H1 (cell line): ENCODE results near the gene INAFM1. TPM values are rescaled to one million over a fixed set of nuclear protein-coding genes. Genes with fewer than 3 reads are reported as not detected.

Experiments
- CTCF ChIA-PET: fragments of 300-600 bp; sonication (Branson Sonifier 250); formaldehyde crosslinking; loops from one replicate; lab custom pipeline; 2021; ENCODE audit not compliant: partially characterized antibody; lab: Charles Lee
- POLR2A ChIA-PET: fragments of 300-600 bp; sonication (Branson Sonifier 250); formaldehyde crosslinking; loops from one replicate; lab custom pipeline; 2021; ENCODE audit warnings: inconsistent platforms; ENCODE audit not compliant: partially characterized antibody; lab: Charles Lee
- DNase-seq, 2 experiments: peaks; one replicate each; pipeline versions ENCODE4 v3.0.0 to v3.0.0-alpha.2; 2010 to 2022; ENCODE audit warnings: low spot score in 2 of 2, low read depth in 1 of 2, mixed read lengths in 1 of 2
- FAIRE-seq: peaks from 2 replicates; lab custom pipeline; 2011; peaks lifted over from hg19 to GRCh38; lab: Jason Lieb, UNC
- H2AFZ ChIP-seq: 2 replicates; pipeline ENCODE4 v1.8.1; 2012; ENCODE audit warnings: low read length, inconsistent platforms
- H2AK5ac ChIP-seq: 2 replicates; pipeline ENCODE4 v1.6.1; 2013; ENCODE audit warnings: low read depth, low read length
- H2BK120ac ChIP-seq: replicated peaks from 2 replicates; pipeline ENCODE3; 2013; ENCODE audit warnings: low read depth, low read length, inconsistent platforms
- H2BK12ac ChIP-seq: 2 replicates; pipeline ENCODE4 v1.6.1; 2013; ENCODE audit warnings: low read depth, low read length
- H2BK15ac ChIP-seq: 2 replicates; pipeline ENCODE4 v1.6.1; 2013; ENCODE audit warnings: low read length
- H2BK20ac ChIP-seq: 2 replicates; pipeline ENCODE4 v1.6.1; 2013; ENCODE audit warnings: low read length
- H2BK5ac ChIP-seq: 2 replicates; pipeline ENCODE4 v1.6.1; 2013; ENCODE audit warnings: low read depth, low read length
- H3K14ac ChIP-seq: 2 replicates; pipeline ENCODE4 v1.6.1; 2013; ENCODE audit warnings: inconsistent platforms; ENCODE audit not compliant: insufficient read length
- H3K18ac ChIP-seq: 2 replicates; pipeline ENCODE4 v1.6.1; 2013; ENCODE audit warnings: low read length; ENCODE audit errors: extremely low read depth
- H3K23ac ChIP-seq: 2 replicates; pipeline ENCODE4 v1.6.1; 2013; ENCODE audit warnings: inconsistent platforms; ENCODE audit not compliant: insufficient read length
- H3K23me2 ChIP-seq: 2 replicates; pipeline ENCODE4 v1.6.1; 2013; ENCODE audit warnings: low read depth, low read length
- H3K27ac ChIP-seq: 2 replicates; pipeline ENCODE4 v1.6.1; 2011; ENCODE audit warnings: low read depth, low read length, inconsistent platforms
- H3K27me3 ChIP-seq, 4 experiments: replicated peaks in 1 of 4; 1 replicate in 1 of 4; 2 replicates in 3 of 4; pipeline versions ENCODE4 v1.6.1 to v1.8.1; 2011 to 2013; ENCODE audit warnings: low read length in 3 of 4, mild to moderate bottlenecking in 3 of 4, inconsistent platforms in 2 of 4, mixed read lengths in 2 of 4, moderate library complexity in 1 of 4; ENCODE audit not compliant: control insufficient read depth in 3 of 4, insufficient read depth in 3 of 4; ENCODE audit errors: extremely low read depth in 1 of 4
- H3K36me3 ChIP-seq, 4 experiments: 2 replicates each; pipeline versions ENCODE4 v1.6.1 to v1.8.1; 2011 to 2013; ENCODE audit warnings: mild to moderate bottlenecking in 4 of 4, low read length in 3 of 4, moderate library complexity in 2 of 4, control low read depth in 1 of 4, inconsistent platforms in 1 of 4; ENCODE audit not compliant: insufficient read depth in 4 of 4, control insufficient read depth in 2 of 4
- H3K4ac ChIP-seq: replicated peaks from 2 replicates; pipeline ENCODE3; 2013; ENCODE audit warnings: low read length, low read depth, mixed read lengths, inconsistent platforms; ENCODE audit not compliant: insufficient read length
- H3K4me1 ChIP-seq, 4 experiments: replicated peaks in 1 of 4; 1 replicate in 1 of 4; 2 replicates in 3 of 4; pipeline versions ENCODE4 v1.6.1 to v1.8.1; 2011 to 2013; ENCODE audit warnings: low read length in 3 of 4, inconsistent platforms in 2 of 4, mixed read lengths in 1 of 4; ENCODE audit not compliant: insufficient read depth in 4 of 4, control insufficient read depth in 3 of 4
- H3K4me2 ChIP-seq, 2 experiments: 2 replicates each; pipeline versions ENCODE4 v1.6.1 to v1.8.1; 2011 to 2013; ENCODE audit warnings: low read depth in 2 of 2, low read length in 2 of 2, control low read depth in 1 of 2, inconsistent platforms in 1 of 2, mild to moderate bottlenecking in 1 of 2; ENCODE audit not compliant: insufficient read depth in 1 of 2
- H3K4me3 ChIP-seq, 4 experiments: fragments of 200-600, 300-600 bp in 1 of 4; sonication (generic), shearing (Covaris generic), sonication (Bioruptor Twin) in 1 of 4; 2 replicates each; pipeline versions ENCODE4 v1.5.1 to v1.8.1; 2011 to 2016; ENCODE audit warnings: low read length in 4 of 4, low read depth in 3 of 4, control low read depth in 2 of 4, inconsistent platforms in 2 of 4, mild to moderate bottlenecking in 2 of 4, mixed read lengths in 1 of 4, moderate library complexity in 1 of 4; ENCODE audit not compliant: insufficient read depth in 2 of 4; ENCODE audit errors: extremely low read depth in 1 of 4
- H3K56ac ChIP-seq: replicated peaks from 2 replicates; pipeline ENCODE3; 2013; ENCODE audit warnings: low read depth, mild to moderate bottlenecking, mixed read lengths, low read length, inconsistent platforms; ENCODE audit not compliant: insufficient read length
- H3K79me1 ChIP-seq: 2 replicates; pipeline ENCODE4 v1.6.1; 2013; ENCODE audit warnings: low read depth, low read length, control low read depth
- H3K79me2 ChIP-seq, 2 experiments: 2 replicates each; pipeline versions ENCODE4 v1.6.1 to v1.8.1; 2012 to 2013; ENCODE audit warnings: low read length in 2 of 2, mild to moderate bottlenecking in 2 of 2, inconsistent platforms in 1 of 2; ENCODE audit not compliant: insufficient read depth in 2 of 2, control insufficient read depth in 1 of 2
- H3K9ac ChIP-seq, 4 experiments: replicated peaks in 1 of 4; 1 replicate in 1 of 4; 2 replicates in 3 of 4; pipeline versions ENCODE4 v1.6.1 to v1.8.1; 2011 to 2013; ENCODE audit warnings: low read depth in 3 of 4, low read length in 3 of 4, control low read depth in 2 of 4, mild to moderate bottlenecking in 2 of 4, moderate library complexity in 2 of 4, inconsistent platforms in 1 of 4; ENCODE audit errors: extremely low read depth in 1 of 4
- H3K9me3 ChIP-seq, 2 experiments: 2 replicates each; pipeline versions ENCODE4 v1.6.1 to v1.8.1; 2012 to 2013; ENCODE audit warnings: mild to moderate bottlenecking in 2 of 2, moderate library complexity in 2 of 2, control low read depth in 1 of 2, inconsistent platforms in 1 of 2, low read depth in 1 of 2, low read length in 1 of 2, mixed read lengths in 1 of 2; ENCODE audit not compliant: insufficient read depth in 2 of 2
- H4K20me1 ChIP-seq, 2 experiments: replicated peaks in 1 of 2; 2 replicates each; pipeline versions ENCODE3 to v1.8.1; 2011 to 2013; ENCODE audit warnings: inconsistent platforms in 2 of 2, low read length in 2 of 2, mild to moderate bottlenecking in 1 of 2; ENCODE audit not compliant: insufficient read depth in 2 of 2, control insufficient read depth in 1 of 2
- H4K5ac ChIP-seq: 2 replicates; pipeline ENCODE4 v1.6.1; 2013; ENCODE audit warnings: low read length, low read depth, mixed read lengths, inconsistent platforms; ENCODE audit not compliant: insufficient read length
- H4K8ac ChIP-seq: 2 replicates; pipeline ENCODE4 v1.8.0; 2013; ENCODE audit warnings: mild to moderate bottlenecking, moderate library complexity, low read length, inconsistent platforms; ENCODE audit not compliant: insufficient read depth; ENCODE audit errors: extremely low read depth
- H4K91ac ChIP-seq: replicated peaks from 2 replicates; pipeline ENCODE3; 2013; ENCODE audit warnings: low read length, mixed read lengths, inconsistent platforms; ENCODE audit not compliant: insufficient read length
- CEBPB ChIP-seq: IDR thresholded peaks from 2 replicates; pipeline ENCODE4 v1.6.1; 2012; ENCODE audit warnings: low read depth, low read length
- WGBS, 2 experiments: shearing (Covaris generic) in 1 of 2; methylation state at CpG; one replicate each; pipeline versions ENCODE4 v1.1.6 to v1.1.7; 2013 to 2015; ENCODE audit warnings: low lambda C conversion rate in 2 of 2, mixed read lengths in 2 of 2, inconsistent platforms in 1 of 2, low coverage in 1 of 2, missing lambda C conversion rate in 1 of 2; ENCODE audit not compliant: insufficient replicate concordance in 2 of 2, insufficient coverage in 1 of 2, insufficient read length in 1 of 2; ENCODE audit errors: extremely low coverage in 1 of 2, missing lambda C conversion rate in 1 of 2; 5-methylcytosine and 5-hydroxymethylcytosine counted together
- polyA plus RNA-seq, 7 experiments: library from polyadenylated mRNA; depleted of rRNA in 3 of 7; stranded (reverse) in 5 of 7; unstranded in 2 of 7; fragments of >200 nt in 5 of 7; fragments of 200-250 nt in 2 of 7; gene quantifications; 1 replicate in 5 of 7; 2 replicates in 1 of 7; 4 replicates in 1 of 7; pipeline versions ENCODE4 v1.2.1 to v1.2.3, GENCODE V29; 2011 to 2013; ENCODE audit warnings: missing spikeins in 2 of 7, mixed read lengths in 2 of 7
- total RNA-seq: library from RNA; stranded (reverse); fragmentation: NEBNext Ultra II Directional; extraction: Animal tissue kit (Norgen Biotek cat#: 25700); gene quantifications from 2 replicates; pipeline ENCODE4 v1.2.1, GENCODE V29; 2021
- TF ChIP-seq, protein P1 (sequence below): IDR thresholded peaks from 2 replicates; pipeline ENCODE4 v1.6.1; 2012; ENCODE audit warnings: inconsistent platforms

The INAFM1 gene
- total and polyA plus RNA-seq, 2 of the 8 experiments (the other 6 are each of a cell fraction or from before 2014, with no cell fraction given), result 2.6 to 3.4 TPM

DNA sequence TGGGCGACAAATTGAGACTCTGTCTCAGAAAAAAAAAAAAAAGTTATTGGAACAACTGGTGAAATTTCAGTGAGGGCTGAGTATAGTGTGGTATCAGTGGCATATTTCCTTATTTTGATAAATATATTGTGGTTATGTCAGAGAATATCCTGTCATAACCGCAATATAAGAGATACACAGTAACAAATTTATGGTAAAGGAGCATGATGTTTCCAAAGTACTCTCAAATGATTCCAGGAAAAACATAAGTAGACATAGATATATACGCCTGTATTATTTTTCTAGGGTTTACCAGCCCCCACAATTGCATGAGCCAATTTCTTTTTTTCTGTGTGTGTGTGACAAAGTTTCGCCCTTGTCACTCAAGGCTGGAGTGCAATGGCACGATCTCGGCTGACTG, 29.3 kb downstream of the INAFM1 start:
- H3K14ac ChIP-seq, result no peak overlapping the region
- H2BK5ac ChIP-seq, result no peak overlapping the region
- no peak overlapping the region for H2BK120ac ChIP-seq
- 93% methylated on average over 6 of the region's 6 CpGs; no CpG with 5 or more reads in 1 of the 2 experiments for WGBS, 2 experiments
- no peak overlapping the region for H3K4me3 ChIP-seq
- no peak overlapping the region for H4K5ac ChIP-seq
- no peak overlapping the region for H3K23ac ChIP-seq
- no peak overlapping the region for H2AFZ ChIP-seq
- no peak overlapping the region for H3K56ac ChIP-seq
- no peak overlapping the region for H3K18ac ChIP-seq
- ChIA-PET CTCF (interaction anchor here (0.9 to 3.7 kb wide), 5 partner anchors 9 to 45 kb away, joined by 3 to 32 read pairs (median 7); partner anchors contain the start of gene DHX34), POLR2A (no interaction called here)
- no peaks in the 10 kb centered on the region for H3K36me3 ChIP-seq
- H3K9me3 ChIP-seq, result no peaks in the 10 kb centered on the region
- H3K9ac ChIP-seq, result no peak overlapping the region
- H3K27ac ChIP-seq, result no peak overlapping the region
- H4K20me1 ChIP-seq, result no peaks in the 10 kb centered on the region
- H4K8ac ChIP-seq, result no peak overlapping the region
- no peaks in the 10 kb centered on the region for H3K27me3 ChIP-seq
- no peak overlapping the region for H4K91ac ChIP-seq
- no peak for FAIRE-seq
- H2AK5ac ChIP-seq, result no peak overlapping the region
- no peak for DNase-seq
- no peak overlapping the region for H2BK15ac ChIP-seq
- H2BK12ac ChIP-seq, result no peak overlapping the region
- H3K4me2 ChIP-seq, result no peak overlapping the region
- peaks cover 0 to 4% (median 0%) of the 10 kb centered on the region in 4 experiments; a peak in 2 of 7 replicates for H3K4me1 ChIP-seq
- H2BK20ac ChIP-seq, result no peak overlapping the region
- H3K23me2 ChIP-seq, result no peaks in the 10 kb centered on the region
- TF ChIP-seq CEBPB, result no peak
- TF ChIP-seq, protein P1, sequence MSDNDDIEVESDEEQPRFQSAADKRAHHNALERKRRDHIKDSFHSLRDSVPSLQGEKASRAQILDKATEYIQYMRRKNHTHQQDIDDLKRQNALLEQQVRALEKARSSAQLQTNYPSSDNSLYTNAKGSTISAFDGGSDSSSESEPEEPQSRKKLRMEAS, result no peak
- TF ChIP-seq, all 59 proteins: peak for 0
- no peak overlapping the region for H3K4ac ChIP-seq
- H3K79me2 ChIP-seq, result no peaks in the 10 kb centered on the region
- no peaks in the 10 kb centered on the region for H3K79me1 ChIP-seq
